Islet precursor cell (in vitro differentiated cells): ENCODE data around the gene SH2B3.
"Not testable (repeated sequence)": the region's sequence is repeated elsewhere in the genome, so short reads cannot be mapped to it uniquely, and the experiment has no call there.

Source experiments
- DNase-seq: peaks from one replicate; pipeline ENCODE4 v3.0.0-alpha.2; 2018

The SH2B3 gene

GRCh38 chr12:111405859-111406473 is at the start of gene SH2B3:
Gene SH2B3 (plus strand): TSS chr12:111405923. CDS start chr12:111418146, 12,223 bp downstream.
- no peak for DNase-seq

DNA sequence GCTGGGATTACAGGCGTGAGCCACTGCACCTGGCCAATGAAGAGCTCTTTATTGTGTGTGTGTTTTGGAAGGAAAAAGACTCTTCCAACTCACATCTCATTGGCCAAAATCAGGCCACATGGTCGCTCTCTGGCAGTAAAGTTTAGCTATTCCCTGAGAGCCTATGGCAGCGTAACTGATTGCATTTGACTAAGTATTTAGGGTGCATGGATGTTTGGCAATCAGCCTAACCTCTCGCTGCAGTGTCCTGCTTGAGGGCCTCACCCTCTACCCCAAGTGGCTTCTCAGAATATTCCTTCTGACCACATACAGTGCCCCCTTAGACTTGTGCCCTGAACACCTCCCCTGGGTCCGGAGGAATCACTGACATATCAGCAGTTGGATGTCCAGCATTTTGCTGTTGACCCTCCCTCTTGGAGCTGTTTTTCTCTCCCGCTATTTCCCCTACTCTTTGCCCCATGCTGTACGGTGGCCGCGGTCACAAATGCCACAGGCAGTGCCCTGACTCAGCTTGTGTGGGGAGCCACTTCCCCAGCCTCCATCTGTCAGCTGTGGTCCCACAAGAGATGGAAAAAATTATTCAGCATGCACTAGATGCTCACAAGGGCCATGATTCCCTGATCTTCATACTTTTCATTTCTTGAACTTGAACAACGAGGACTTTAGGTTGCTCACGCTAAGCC is 46.4 kb upstream of the SH2B3 start:
- DNase-seq: no peak

GRCh38 chr12:111359914-111360276 is 45.8 kb upstream of the SH2B3 start:
- no peak for DNase-seq

DNA sequence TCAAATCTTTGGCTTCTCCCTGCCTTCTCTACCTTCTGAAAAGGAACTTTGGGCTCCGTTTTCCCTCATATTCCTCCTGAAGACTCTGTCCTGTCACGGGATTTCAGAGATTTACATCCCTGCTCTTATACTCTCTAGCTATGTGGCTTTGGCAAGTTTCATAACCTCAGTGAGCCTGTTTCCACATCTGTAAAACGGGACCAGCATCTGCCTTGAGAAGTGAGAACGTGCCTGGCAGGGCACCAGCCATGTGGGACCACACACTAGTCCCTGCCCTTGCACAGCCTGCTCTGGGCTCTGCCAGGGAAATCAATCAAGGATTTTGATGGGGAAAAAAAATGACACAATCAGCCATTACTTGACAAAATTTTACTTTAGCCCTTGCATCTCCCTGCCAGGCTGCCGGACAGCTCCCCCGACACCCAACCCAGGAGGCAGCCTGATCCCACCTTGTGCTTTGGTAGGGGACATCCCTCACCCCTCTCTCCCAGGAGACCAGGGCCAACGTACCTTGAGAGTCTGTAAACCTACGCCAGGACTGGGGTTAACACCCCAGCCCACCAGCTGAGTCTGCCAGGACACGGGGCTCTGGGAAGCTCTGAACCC is 45.3 kb upstream of the SH2B3 start:
- DNase-seq: no peak

GRCh38 chr12:111361073-111361716 is 44.5 kb upstream of the SH2B3 start:
- DNase-seq: no peak

GRCh38 chr12:111361717-111362576 is 43.8 kb upstream of the SH2B3 start:
- peak; percentile 88 for DNase-seq

- DNase-seq: no peak
Observed at GRCh38 chr12:111362687-111363475, 42.8 kb upstream of the SH2B3 start.

- DNase-seq: peak; percentile 74
Observed at GRCh38 chr12:111363578-111363977, 42.1 kb upstream of the SH2B3 start.

- DNase-seq: no peak
Observed at GRCh38 chr12:111366075-111366474, 39.6 kb upstream of the SH2B3 start.

DNA sequence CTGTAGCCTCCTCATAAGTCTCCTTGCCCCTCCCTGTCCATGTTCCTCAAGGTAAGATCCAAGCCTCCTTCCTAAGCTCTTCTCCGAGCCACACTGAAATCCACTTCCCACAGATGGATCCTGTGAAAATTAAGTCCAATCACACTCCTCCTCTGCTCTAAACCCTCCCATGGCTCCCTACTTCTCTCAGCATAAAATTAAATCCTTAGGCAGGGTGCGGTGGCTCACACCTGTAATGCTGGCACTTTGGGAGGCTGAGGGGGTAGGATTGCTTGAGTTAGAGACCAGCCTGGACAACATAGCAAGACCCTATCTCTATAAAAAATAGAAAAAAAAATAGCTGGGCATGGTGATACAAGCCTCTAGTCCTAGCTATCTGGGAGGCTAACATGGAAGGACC is 39.1 kb upstream of the SH2B3 start:
- no peak for DNase-seq

GRCh38 chr12:111367661-111368221 is 38.0 kb upstream of the SH2B3 start:
- DNase-seq: peak; percentile 80

DNA sequence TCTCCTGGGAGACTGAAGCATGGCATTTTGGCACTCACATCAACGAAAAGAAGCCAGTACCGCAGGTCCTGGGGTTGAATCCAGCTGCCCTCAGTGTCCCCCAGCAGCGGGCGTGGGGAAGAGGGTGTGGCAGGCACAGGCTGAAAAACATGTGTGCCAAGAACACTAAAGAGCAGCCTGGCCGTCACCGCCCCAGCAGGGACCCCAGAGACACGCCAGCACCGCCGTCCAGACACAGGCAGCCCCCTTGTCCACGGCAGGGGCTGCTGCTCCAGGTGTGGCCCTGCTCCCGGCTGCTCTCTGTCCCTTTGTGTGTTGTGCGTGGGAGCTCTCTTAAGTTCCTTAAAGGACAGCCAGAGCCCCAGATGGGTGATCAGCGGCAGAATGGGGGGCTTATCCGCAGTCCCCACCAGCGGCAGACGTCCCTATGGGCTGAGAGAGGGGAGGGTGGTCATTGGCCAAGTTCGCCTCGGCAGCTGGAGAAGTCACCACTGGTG is 37.4 kb upstream of the SH2B3 start:
- DNase-seq: no peak

- DNase-seq: peak; percentile 97
Observed at GRCh38 chr12:111368788-111369495, 36.8 kb upstream of the SH2B3 start, which contains the start of gene PHETA1. Gene PHETA1 (minus strand): TSS chr12:111369095. CDS start chr12:111363427, 5,668 bp downstream.

GRCh38 chr12:111369496-111370220 is 36.1 kb upstream of the SH2B3 start:
- DNase-seq: no peak

DNA sequence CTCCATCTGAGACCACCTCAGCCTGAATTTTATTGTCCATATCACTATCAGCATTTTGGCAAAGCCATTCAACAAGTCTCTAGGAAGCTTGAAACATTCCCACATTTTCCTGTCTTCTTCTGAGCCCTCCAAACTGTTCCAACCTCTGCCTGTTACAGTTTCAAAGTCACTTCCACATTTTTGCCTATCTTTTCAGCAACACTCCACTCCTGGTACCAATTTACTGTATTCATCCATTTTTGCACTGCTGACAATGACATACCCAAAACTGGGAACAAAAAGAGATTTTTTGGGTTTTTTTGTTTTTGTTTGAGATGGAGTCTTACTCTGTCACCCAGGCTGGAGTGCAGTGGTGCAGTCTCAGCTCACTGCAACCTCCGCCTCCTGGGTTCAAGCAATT is 32.5 kb upstream of the SH2B3 start:
- DNase-seq: not testable (repeated sequence)

- no peak for DNase-seq
Observed at GRCh38 chr12:111377440-111377839, 28.3 kb upstream of the SH2B3 start.

- DNase-seq: no peak
Observed at GRCh38 chr12:111379942-111380554, 25.7 kb upstream of the SH2B3 start.

DNA sequence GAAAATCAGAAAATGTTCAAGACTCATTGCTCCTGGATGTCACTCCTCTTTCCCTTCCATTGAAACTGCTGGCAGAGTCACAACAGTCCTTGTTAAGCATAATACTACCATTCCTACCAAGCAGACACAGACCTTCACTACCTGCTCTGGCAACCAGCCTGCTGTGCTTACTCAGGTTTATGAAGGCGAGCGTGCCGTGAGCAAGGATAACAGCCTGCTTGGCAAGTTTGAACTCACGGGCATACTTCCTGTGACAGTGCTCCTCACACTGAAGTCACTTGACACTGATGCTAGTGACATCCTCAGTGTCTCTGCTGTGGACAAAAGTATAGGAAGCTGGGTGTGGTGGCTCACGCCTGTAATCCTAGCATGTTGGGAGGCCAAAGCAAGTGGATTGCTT is 21.1 kb upstream of the SH2B3 start:
- DNase-seq: no peak

DNA sequence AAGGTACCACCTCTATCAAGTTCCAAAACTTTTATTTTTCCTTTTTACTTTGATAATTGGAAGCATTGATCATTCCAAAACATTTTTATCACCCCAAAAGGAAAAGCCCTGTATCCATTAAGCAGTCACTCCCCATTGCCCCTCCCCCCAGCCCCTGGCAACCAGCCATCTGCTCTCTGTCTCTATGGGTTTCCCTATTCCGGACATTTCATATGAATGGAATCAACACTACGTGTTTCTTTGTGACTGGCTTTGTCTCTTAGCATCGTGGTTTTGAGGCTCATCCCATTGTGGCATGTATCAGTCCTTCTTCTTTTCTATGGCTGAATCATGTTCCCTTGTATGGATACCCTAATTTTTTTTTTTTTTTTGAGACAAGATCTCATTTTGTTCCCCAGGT is 18.8 kb upstream of the SH2B3 start:
- no peak for DNase-seq
